ENCODE results near the gene DAGLA.

DAGLA gene

GRCh38 chr11:61727401-61727811 lies 47.2 kb downstream of the DAGLA start:
- no peaks in the 10 kb centered on the region for H3K4me1 ChIP-seq (ENCODE audit: control insufficient read depth in 1 of 2, insufficient read depth in 2 of 2, low read length in 2 of 2)
- H3K27ac ChIP-seq (ENCODE audit: low read depth, low read length): no peak overlapping the region
- no peaks in the 10 kb centered on the region for H3K9me3 ChIP-seq (ENCODE audit: control insufficient read depth in 1 of 2, low read length in 2 of 2)
- H3K9ac ChIP-seq (ENCODE audit: low read depth in 1 of 2, low read length in 2 of 2): no peak overlapping the region
- H3K4me3 ChIP-seq (ENCODE audit: low read depth in 1 of 2, low read length in 2 of 2): no peak overlapping the region
- peaks cover 0 to 16% of the 10 kb centered on the region in 2 donors for H3K36me3 ChIP-seq (ENCODE audit: control insufficient read depth in 1 of 2, insufficient read depth in 2 of 2, low read length in 2 of 2)
- no peaks in the 10 kb centered on the region for H3K27me3 ChIP-seq (ENCODE audit: control insufficient read depth in 1 of 2, insufficient read depth in 2 of 2, low read length in 2 of 2)

- no peak overlapping the region for H3K9ac ChIP-seq (ENCODE audit: low read depth in 1 of 2, low read length in 2 of 2)
- peaks cover 0 to 16% of the 10 kb centered on the region in 2 donors for H3K36me3 ChIP-seq (ENCODE audit: control insufficient read depth in 1 of 2, insufficient read depth in 2 of 2, low read length in 2 of 2)
- no peaks in the 10 kb centered on the region for H3K4me1 ChIP-seq (ENCODE audit: control insufficient read depth in 1 of 2, insufficient read depth in 2 of 2, low read length in 2 of 2)
- no peaks in the 10 kb centered on the region for H3K9me3 ChIP-seq (ENCODE audit: control insufficient read depth in 1 of 2, low read length in 2 of 2)
- H3K4me3 ChIP-seq (ENCODE audit: low read depth in 1 of 2, low read length in 2 of 2): no peak overlapping the region
- H3K27ac ChIP-seq (ENCODE audit: low read depth, low read length): no peak overlapping the region
- H3K27me3 ChIP-seq (ENCODE audit: control insufficient read depth in 1 of 2, insufficient read depth in 2 of 2, low read length in 2 of 2): no peaks in the 10 kb centered on the region
These were observed 48.1 kb downstream of the DAGLA start for GRCh38 chr11:61728066-61728939.

GRCh38 chr11:61728940-61729219 lies 48.7 kb downstream of the DAGLA start:
- no peak overlapping the region for H3K27ac ChIP-seq (ENCODE audit: low read depth, low read length)
- peaks cover 0 to 12% of the 10 kb centered on the region in 2 donors for H3K36me3 ChIP-seq (ENCODE audit: control insufficient read depth in 1 of 2, insufficient read depth in 2 of 2, low read length in 2 of 2)
- H3K9ac ChIP-seq (ENCODE audit: low read depth in 1 of 2, low read length in 2 of 2): no peak overlapping the region
- no peaks in the 10 kb centered on the region for H3K27me3 ChIP-seq (ENCODE audit: control insufficient read depth in 1 of 2, insufficient read depth in 2 of 2, low read length in 2 of 2)
- no peaks in the 10 kb centered on the region for H3K9me3 ChIP-seq (ENCODE audit: control insufficient read depth in 1 of 2, low read length in 2 of 2)
- H3K4me1 ChIP-seq (ENCODE audit: control insufficient read depth in 1 of 2, insufficient read depth in 2 of 2, low read length in 2 of 2): no peaks in the 10 kb centered on the region
- no peak overlapping the region for H3K4me3 ChIP-seq (ENCODE audit: low read depth in 1 of 2, low read length in 2 of 2)

- H3K4me1 ChIP-seq (ENCODE audit: control insufficient read depth in 1 of 2, insufficient read depth in 2 of 2, low read length in 2 of 2): no peaks in the 10 kb centered on the region
- no peak overlapping the region for H3K9ac ChIP-seq (ENCODE audit: low read depth in 1 of 2, low read length in 2 of 2)
- no peaks in the 10 kb centered on the region for H3K9me3 ChIP-seq (ENCODE audit: control insufficient read depth in 1 of 2, low read length in 2 of 2)
- no peaks in the 10 kb centered on the region for H3K27me3 ChIP-seq (ENCODE audit: control insufficient read depth in 1 of 2, insufficient read depth in 2 of 2, low read length in 2 of 2)
- no peak overlapping the region for H3K27ac ChIP-seq (ENCODE audit: low read depth, low read length)
- no peak overlapping the region for H3K4me3 ChIP-seq (ENCODE audit: low read depth in 1 of 2, low read length in 2 of 2)
- H3K36me3 ChIP-seq (ENCODE audit: control insufficient read depth in 1 of 2, insufficient read depth in 2 of 2, low read length in 2 of 2): peaks cover 0 to 11% of the 10 kb centered on the region in 2 donors
These were observed 50.2 kb downstream of the DAGLA start for GRCh38 chr11:61730240-61730994.

GRCh38 chr11:61731211-61731951 lies 51.2 kb downstream of the DAGLA start:
- Histone ChIP-seq H3K4me3 (ENCODE audit: low read depth in 1 of 2, low read length in 2 of 2) (no peak overlapping the region), H3K9me3 (ENCODE audit: control insufficient read depth in 1 of 2, low read length in 2 of 2) (no peaks in the 10 kb centered on the region), H3K4me1 (ENCODE audit: control insufficient read depth in 1 of 2, insufficient read depth in 2 of 2, low read length in 2 of 2) (no peaks in the 10 kb centered on the region), H3K27ac (ENCODE audit: low read depth, low read length) (no peak overlapping the region), H3K9ac (ENCODE audit: low read depth in 1 of 2, low read length in 2 of 2) (no peak overlapping the region), H3K27me3 (ENCODE audit: control insufficient read depth in 1 of 2, insufficient read depth in 2 of 2, low read length in 2 of 2) (no peaks in the 10 kb centered on the region), H3K36me3 (ENCODE audit: control insufficient read depth in 1 of 2, insufficient read depth in 2 of 2, low read length in 2 of 2) (peaks cover 0 to 10% of the 10 kb centered on the region in 2 donors)

- Histone ChIP-seq H3K9ac (ENCODE audit: low read depth in 1 of 2, low read length in 2 of 2) (no peak overlapping the region), H3K4me1 (ENCODE audit: control insufficient read depth in 1 of 2, insufficient read depth in 2 of 2, low read length in 2 of 2) (no peaks in the 10 kb centered on the region), H3K36me3 (ENCODE audit: control insufficient read depth in 1 of 2, insufficient read depth in 2 of 2, low read length in 2 of 2) (peaks cover 0 to 13% of the 10 kb centered on the region in 2 donors), H3K9me3 (ENCODE audit: control insufficient read depth in 1 of 2, low read length in 2 of 2) (no peaks in the 10 kb centered on the region), H3K4me3 (ENCODE audit: low read depth in 1 of 2, low read length in 2 of 2) (no peak overlapping the region), H3K27ac (ENCODE audit: low read depth, low read length) (no peak overlapping the region), H3K27me3 (ENCODE audit: control insufficient read depth in 1 of 2, insufficient read depth in 2 of 2, low read length in 2 of 2) (no peaks in the 10 kb centered on the region)
These were observed 51.9 kb downstream of the DAGLA start for GRCh38 chr11:61731952-61732675.

GRCh38 chr11:61732705-61733104 lies 52.5 kb downstream of the DAGLA start:
- H3K9ac ChIP-seq (ENCODE audit: low read depth in 1 of 2, low read length in 2 of 2): no peak overlapping the region
- H3K36me3 ChIP-seq (ENCODE audit: control insufficient read depth in 1 of 2, insufficient read depth in 2 of 2, low read length in 2 of 2): peaks cover 0 to 13% of the 10 kb centered on the region in 2 donors
- no peak overlapping the region for H3K4me3 ChIP-seq (ENCODE audit: low read depth in 1 of 2, low read length in 2 of 2)
- no peaks in the 10 kb centered on the region for H3K4me1 ChIP-seq (ENCODE audit: control insufficient read depth in 1 of 2, insufficient read depth in 2 of 2, low read length in 2 of 2)
- H3K9me3 ChIP-seq (ENCODE audit: control insufficient read depth in 1 of 2, low read length in 2 of 2): no peaks in the 10 kb centered on the region
- H3K27me3 ChIP-seq (ENCODE audit: control insufficient read depth in 1 of 2, insufficient read depth in 2 of 2, low read length in 2 of 2): no peaks in the 10 kb centered on the region
- no peak overlapping the region for H3K27ac ChIP-seq (ENCODE audit: low read depth, low read length)

GRCh38 chr11:61733120-61733978 lies 53.2 kb downstream of the DAGLA start:
- H3K4me3 ChIP-seq (ENCODE audit: low read depth in 1 of 2, low read length in 2 of 2): no peak overlapping the region
- H3K36me3 ChIP-seq (ENCODE audit: control insufficient read depth in 1 of 2, insufficient read depth in 2 of 2, low read length in 2 of 2): peaks cover 0 to 15% of the 10 kb centered on the region in 2 donors
- no peaks in the 10 kb centered on the region for H3K4me1 ChIP-seq (ENCODE audit: control insufficient read depth in 1 of 2, insufficient read depth in 2 of 2, low read length in 2 of 2)
- peak overlapping the region; percentile 3 for H3K27ac ChIP-seq (ENCODE audit: low read depth, low read length)
- H3K9me3 ChIP-seq (ENCODE audit: control insufficient read depth in 1 of 2, low read length in 2 of 2): no peaks in the 10 kb centered on the region
- no peaks in the 10 kb centered on the region for H3K27me3 ChIP-seq (ENCODE audit: control insufficient read depth in 1 of 2, insufficient read depth in 2 of 2, low read length in 2 of 2)
- no peak overlapping the region for H3K9ac ChIP-seq (ENCODE audit: low read depth in 1 of 2, low read length in 2 of 2)

- Histone ChIP-seq H3K27me3 (ENCODE audit: control insufficient read depth in 1 of 2, insufficient read depth in 2 of 2, low read length in 2 of 2) (no peaks in the 10 kb centered on the region), H3K4me3 (ENCODE audit: low read depth in 1 of 2, low read length in 2 of 2) (no peak overlapping the region), H3K36me3 (ENCODE audit: control insufficient read depth in 1 of 2, insufficient read depth in 2 of 2, low read length in 2 of 2) (peaks cover 0 to 13% of the 10 kb centered on the region in 2 donors), H3K27ac (ENCODE audit: low read depth, low read length) (no peak overlapping the region), H3K9ac (ENCODE audit: low read depth in 1 of 2, low read length in 2 of 2) (no peak overlapping the region), H3K4me1 (ENCODE audit: control insufficient read depth in 1 of 2, insufficient read depth in 2 of 2, low read length in 2 of 2) (no peaks in the 10 kb centered on the region), H3K9me3 (ENCODE audit: control insufficient read depth in 1 of 2, low read length in 2 of 2) (no peaks in the 10 kb centered on the region)
These were observed 54.6 kb downstream of the DAGLA start for GRCh38 chr11:61734767-61735166.
